HG02610 (cell line): ENCODE results near the gene CCDC80.
"Not testable (repeated sequence)": the region's sequence is repeated elsewhere in the genome, so short reads cannot be mapped to it uniquely, and the experiment has no call there.

Experiments
- ATAC-seq: cut with Tn5 transposase; IDR thresholded peaks from one replicate; pipeline ENCODE4 v1.9.1; 2021; ENCODE audit warnings: mild to moderate bottlenecking, moderate library complexity; ENCODE audit not compliant: unreplicated experiment

The CCDC80 gene

GRCh38 chr3:112597945-112598344 is 43.0 kb downstream of the CCDC80 start:
- no peak for ATAC-seq

GRCh38 chr3:112594856-112595255 is 46.1 kb downstream of the CCDC80 start:
- no peak for ATAC-seq

GRCh38 chr3:112593258-112593657 is 47.7 kb downstream of the CCDC80 start:
- no peak for ATAC-seq

- ATAC-seq: no peak
These were observed 53.6 kb downstream of the CCDC80 start for GRCh38 chr3:112587336-112587735.

- no peak for ATAC-seq
These were observed 55.2 kb downstream of the CCDC80 start for GRCh38 chr3:112585782-112586181.

GRCh38 chr3:112583105-112583504 is 57.8 kb downstream of the CCDC80 start:
- ATAC-seq: no peak

GRCh38 chr3:112582244-112582874 is 58.6 kb downstream of the CCDC80 start:
- ATAC-seq: no peak

- no peak for ATAC-seq
These were observed 61.2 kb downstream of the CCDC80 start for GRCh38 chr3:112579697-112580096.

GRCh38 chr3:112579232-112579631 is 61.7 kb downstream of the CCDC80 start:
- no peak for ATAC-seq

- ATAC-seq: no peak
These were observed 68.2 kb downstream of the CCDC80 start for GRCh38 chr3:112572701-112573100.

GRCh38 chr3:112569265-112569664 is 71.7 kb downstream of the CCDC80 start:
- ATAC-seq: no peak

- ATAC-seq: no peak
These were observed 72.3 kb downstream of the CCDC80 start for GRCh38 chr3:112568642-112569041.

GRCh38 chr3:112564940-112565305 is 76.0 kb downstream of the CCDC80 start:
- ATAC-seq: no peak

GRCh38 chr3:112564247-112564939 is 76.5 kb downstream of the CCDC80 start:
- ATAC-seq: not testable (repeated sequence)

GRCh38 chr3:112561734-112562529 is 79.0 kb downstream of the CCDC80 start, which contains the start of the genes ATG3 and SLC35A5:
TSS of gene ATG3 (minus strand) at chr3:112561962. CDS start at chr3:112561528, 434 bp downstream.
TSS of gene SLC35A5 (plus strand) at chr3:112562045. CDS start at chr3:112563404, 1,359 bp downstream.
- peak; percentile 78 for ATAC-seq

GRCh38 chr3:112561484-112561733 is 79.5 kb downstream of the CCDC80 start:
- peak; percentile 45 for ATAC-seq

GRCh38 chr3:112560721-112561483 is 80.0 kb downstream of the CCDC80 start:
- peak; percentile 28 for ATAC-seq

- ATAC-seq: no peak
These were observed 80.6 kb downstream of the CCDC80 start for GRCh38 chr3:112560307-112560706.

- no peak for ATAC-seq
These were observed 83.0 kb downstream of the CCDC80 start for GRCh38 chr3:112557976-112558375.

GRCh38 chr3:112555535-112556170 is 85.3 kb downstream of the CCDC80 start:
- no peak for ATAC-seq

GRCh38 chr3:112550859-112551258 is 90.1 kb downstream of the CCDC80 start:
- no peak for ATAC-seq
